ENCODE data around the gene TSPO2. TPM values are rescaled to one million over a fixed set of nuclear protein-coding genes. Genes with fewer than 3 reads are reported as not detected.

The TSPO2 gene
- total and polyA plus RNA-seq, 2 donors (not counting 1 experiment from before 2014, with no cell fraction given) = not detected

GRCh38 chr6:41023114-41023513 is 19.2 kb upstream of the TSPO2 start:
- no peak for DNase-seq (ENCODE audit: low read depth in 2 of 2)
- H3K36me3 ChIP-seq (ENCODE audit: control insufficient read depth, insufficient read depth, low read length) = no peaks in the 10 kb centered on the region
- H2AFZ ChIP-seq (ENCODE audit: low read length) = no peak overlapping the region
- no peak overlapping the region for H3K27ac ChIP-seq (ENCODE audit: insufficient read depth, low read length)
- H3K9ac ChIP-seq (ENCODE audit: insufficient read depth, low read length) = no peak overlapping the region
- H3K27me3 ChIP-seq (ENCODE audit: control insufficient read depth, insufficient read depth, low read length) = no peaks in the 10 kb centered on the region
- H3K9me3 ChIP-seq (ENCODE audit: control insufficient read depth, insufficient read depth, low read depth, low read length) = no peaks in the 10 kb centered on the region
- TF ChIP-seq CTCF (conservative IDR thresholded peaks at IDR 0.05 in 1 of 2, IDR thresholded peaks at IDR 0.05 in 1 of 2; ENCODE audit: low read depth in 1 of 2, low read length in 2 of 2) = no peak
- TF ChIP-seq EZH2 (IDR thresholded peaks at IDR 0.05; ENCODE audit: low read length, missing control alignments) = no peak
- H3K4me1 ChIP-seq (ENCODE audit: control insufficient read depth, extremely low read depth, insufficient read depth, low read length) = peaks cover 2% of the 10 kb centered on the region
- H3K79me2 ChIP-seq (ENCODE audit: control insufficient read depth, insufficient read depth, low read length) = no peaks in the 10 kb centered on the region
- H3K4me2 ChIP-seq (ENCODE audit: extremely low read depth, insufficient read depth, low read length) = no peak overlapping the region
- H3K4me3 ChIP-seq (replicated peaks in 1 of 4; ENCODE audit: control extremely low read depth in 1 of 4, insufficient read depth in 1 of 4, low read depth in 3 of 4, low read length in 4 of 4) = no peak overlapping the region
- H4K20me1 ChIP-seq (ENCODE audit: control insufficient read depth, extremely low read depth, insufficient read depth, low read length) = no peaks in the 10 kb centered on the region

- Histone ChIP-seq H3K4me1 (ENCODE audit: control insufficient read depth, extremely low read depth, insufficient read depth, low read length) (peaks cover 6% of the 10 kb centered on the region), H4K20me1 (ENCODE audit: control insufficient read depth, extremely low read depth, insufficient read depth, low read length) (no peaks in the 10 kb centered on the region), H3K9ac (ENCODE audit: insufficient read depth, low read length) (no peak overlapping the region), H3K4me3 (replicated peaks in 1 of 4; ENCODE audit: control extremely low read depth in 1 of 4, insufficient read depth in 1 of 4, low read depth in 3 of 4, low read length in 4 of 4) (no peak overlapping the region), H3K27me3 (ENCODE audit: control insufficient read depth, insufficient read depth, low read length) (no peaks in the 10 kb centered on the region), H3K27ac (ENCODE audit: insufficient read depth, low read length) (no peak overlapping the region), H2AFZ (ENCODE audit: low read length) (no peak overlapping the region), H3K9me3 (ENCODE audit: control insufficient read depth, insufficient read depth, low read depth, low read length) (no peaks in the 10 kb centered on the region), H3K4me2 (ENCODE audit: extremely low read depth, insufficient read depth, low read length) (no peak overlapping the region), H3K36me3 (ENCODE audit: control insufficient read depth, insufficient read depth, low read length) (no peaks in the 10 kb centered on the region), H3K79me2 (ENCODE audit: control insufficient read depth, insufficient read depth, low read length) (no peaks in the 10 kb centered on the region)
- DNase-seq (ENCODE audit: low read depth in 2 of 2) = no peak
- TF ChIP-seq EZH2 (IDR thresholded peaks at IDR 0.05; ENCODE audit: low read length, missing control alignments) (no peak), CTCF (conservative IDR thresholded peaks at IDR 0.05 in 1 of 2, IDR thresholded peaks at IDR 0.05 in 1 of 2; ENCODE audit: low read depth in 1 of 2, low read length in 2 of 2) (no peak)
Measured at GRCh38 chr6:41025966-41026530, 16.2 kb upstream of the TSPO2 start.

GRCh38 chr6:41027241-41027640 is 15.0 kb upstream of the TSPO2 start:
- no peak for DNase-seq (ENCODE audit: low read depth in 2 of 2)
- no peaks in the 10 kb centered on the region for H4K20me1 ChIP-seq (ENCODE audit: control insufficient read depth, extremely low read depth, insufficient read depth, low read length)
- H3K9ac ChIP-seq (ENCODE audit: insufficient read depth, low read length) = no peak overlapping the region
- H2AFZ ChIP-seq (ENCODE audit: low read length) = peak overlapping the region; percentile 90
- peak overlapping the region in 3 of 4 experiments; percentile 43 to 66 (median 56) for H3K4me3 ChIP-seq (replicated peaks in 1 of 4; ENCODE audit: control extremely low read depth in 1 of 4, insufficient read depth in 1 of 4, low read depth in 3 of 4, low read length in 4 of 4)
- H3K9me3 ChIP-seq (ENCODE audit: control insufficient read depth, insufficient read depth, low read depth, low read length) = no peaks in the 10 kb centered on the region
- H3K4me2 ChIP-seq (ENCODE audit: extremely low read depth, insufficient read depth, low read length) = peak overlapping the region; percentile 78
- H3K36me3 ChIP-seq (ENCODE audit: control insufficient read depth, insufficient read depth, low read length) = no peaks in the 10 kb centered on the region
- no peaks in the 10 kb centered on the region for H3K79me2 ChIP-seq (ENCODE audit: control insufficient read depth, insufficient read depth, low read length)
- no peaks in the 10 kb centered on the region for H3K27me3 ChIP-seq (ENCODE audit: control insufficient read depth, insufficient read depth, low read length)
- H3K27ac ChIP-seq (ENCODE audit: insufficient read depth, low read length) = no peak overlapping the region
- no peak for TF ChIP-seq EZH2 (IDR thresholded peaks at IDR 0.05; ENCODE audit: low read length, missing control alignments)
- TF ChIP-seq CTCF (conservative IDR thresholded peaks at IDR 0.05 in 1 of 2, IDR thresholded peaks at IDR 0.05 in 1 of 2; ENCODE audit: low read depth in 1 of 2, low read length in 2 of 2) = no peak
- H3K4me1 ChIP-seq (ENCODE audit: control insufficient read depth, extremely low read depth, insufficient read depth, low read length) = peaks cover 6% of the 10 kb centered on the region
